NCI-H2081 (cell line): ENCODE measurements around the gene NQO2.
A peak's percentile ranks its signal among the peaks of the same experiment; 100 is the strongest.

Experiments
- DNase-seq, 2 experiments: peaks; one replicate each; lab custom pipeline; 2025; lab: John Stamatoyannopoulos, UW

Gene NQO2

GRCh38 chr6:2999618-3000557 is at the start of gene NQO2:
Gene NQO2, plus strand, starts transcription at chr6:2999894. Its CDS starts 6,659 bp downstream, at chr6:3006553.
- peak; percentile 71 to 83 for DNase-seq

- DNase-seq, result no peak
Measured at GRCh38 chr6:2950713-2951112, 49.0 kb upstream of the NQO2 start.

- DNase-seq, result no peak
Measured at GRCh38 chr6:2951728-2952127, 48.0 kb upstream of the NQO2 start.

- DNase-seq, result no peak
Measured at GRCh38 chr6:2952557-2953095, 47.1 kb upstream of the NQO2 start.

- DNase-seq, result no peak
Measured at GRCh38 chr6:2953098-2953497, 46.6 kb upstream of the NQO2 start.

- no peak for DNase-seq
Measured at GRCh38 chr6:2956930-2957685, 42.6 kb upstream of the NQO2 start.

GRCh38 chr6:2957696-2958330 is 41.9 kb upstream of the NQO2 start:
- no peak for DNase-seq

GRCh38 chr6:2958331-2958711 is 41.4 kb upstream of the NQO2 start:
- no peak for DNase-seq

GRCh38 chr6:2958776-2959175 is 40.9 kb upstream of the NQO2 start:
- no peak for DNase-seq

- no peak for DNase-seq
Measured at GRCh38 chr6:2959909-2960719, 39.6 kb upstream of the NQO2 start.

GRCh38 chr6:2960935-2961334 is 38.8 kb upstream of the NQO2 start:
- no peak for DNase-seq

- DNase-seq, result no peak
Measured at GRCh38 chr6:2961506-2961905, 38.2 kb upstream of the NQO2 start.

- no peak for DNase-seq
Measured at GRCh38 chr6:2962004-2962403, 37.7 kb upstream of the NQO2 start.

GRCh38 chr6:2962636-2963035 is 37.1 kb upstream of the NQO2 start:
- DNase-seq, result no peak

GRCh38 chr6:2963756-2964155 is 35.9 kb upstream of the NQO2 start:
- no peak for DNase-seq

- DNase-seq, result no peak
Measured at GRCh38 chr6:2964793-2965505, 34.7 kb upstream of the NQO2 start.

GRCh38 chr6:2966347-2966746 is 33.3 kb upstream of the NQO2 start:
- no peak for DNase-seq

- DNase-seq, result no peak
Measured at GRCh38 chr6:2967936-2968335, 31.8 kb upstream of the NQO2 start.

GRCh38 chr6:2968600-2969135 is 31.0 kb upstream of the NQO2 start:
- no peak for DNase-seq

GRCh38 chr6:2969549-2969948 is 30.1 kb upstream of the NQO2 start:
- DNase-seq, result no peak
